KMS-11 (cell line): Measurements from ENCODE around the gene MAP4K5.

ENCODE experiments used
- H2AFZ ChIP-seq: fragments of 200-600 bp; sonication (generic); 2 replicates; pipeline ENCODE4 v1.6.1; 2016; ENCODE audit warnings: antibody characterized with exemption, mixed run types, low read depth
- H3K27ac ChIP-seq: fragments of 200-600 bp; sonication (generic); 2 replicates; pipeline ENCODE4 v1.6.1; 2016; ENCODE audit warnings: mild to moderate bottlenecking, mixed run types
- H3K27me3 ChIP-seq: fragments of 200-600 bp; sonication (generic); 2 replicates; pipeline ENCODE4 v1.6.1; 2017; ENCODE audit warnings: mild to moderate bottlenecking, low read depth, mixed run types, moderate library complexity; ENCODE audit not compliant: insufficient read depth
- H3K36me3 ChIP-seq: fragments of 200-600 bp; sonication (generic); 2 replicates; pipeline ENCODE4 v1.6.1; 2017; ENCODE audit warnings: mild to moderate bottlenecking, mixed run types; ENCODE audit not compliant: insufficient read depth
- H3K4me1 ChIP-seq: fragments of 200-600 bp; sonication (generic); 2 replicates; pipeline ENCODE4 v1.6.1; 2016; ENCODE audit warnings: mild to moderate bottlenecking, low read depth, mixed run types; ENCODE audit not compliant: poor library complexity, severe bottlenecking
- H3K4me2 ChIP-seq: fragments of 200-600 bp; sonication (generic); 2 replicates; pipeline ENCODE4 v1.7.0; 2016; ENCODE audit warnings: mild to moderate bottlenecking, mixed run types
- H3K4me3 ChIP-seq: fragments of 200-600 bp; sonication (generic); IDR thresholded peaks from 2 replicates; pipeline ENCODE4 v1.6.1; 2017; ENCODE audit warnings: low read depth, low read length, mixed read lengths; ENCODE audit not compliant: insufficient read depth
- H3K79me2 ChIP-seq: fragments of 200-600 bp; sonication (generic); 2 replicates; pipeline ENCODE4 v1.6.1; 2016; ENCODE audit warnings: low read depth, mixed run types; ENCODE audit not compliant: insufficient read depth
- H3K9ac ChIP-seq: fragments of 200-600 bp; sonication (generic); 2 replicates; pipeline ENCODE4 v1.6.1; 2016; ENCODE audit warnings: mild to moderate bottlenecking, mixed run types
- H4K20me1 ChIP-seq: fragments of 200-600 bp; sonication (generic); 2 replicates; pipeline ENCODE4 v1.6.1; 2016; ENCODE audit warnings: mild to moderate bottlenecking, mixed run types; ENCODE audit not compliant: insufficient read depth
- TF ChIP-seq, protein P1 (sequence below): fragments of 200-600 bp; sonication (generic); conservative IDR thresholded peaks from 2 replicates; pipeline ENCODE4 v1.6.1; 2017; ENCODE audit warnings: low read depth, mild to moderate bottlenecking, antibody characterized with exemption, low read length, moderate library complexity, mixed read lengths

The MAP4K5 gene

DNA sequence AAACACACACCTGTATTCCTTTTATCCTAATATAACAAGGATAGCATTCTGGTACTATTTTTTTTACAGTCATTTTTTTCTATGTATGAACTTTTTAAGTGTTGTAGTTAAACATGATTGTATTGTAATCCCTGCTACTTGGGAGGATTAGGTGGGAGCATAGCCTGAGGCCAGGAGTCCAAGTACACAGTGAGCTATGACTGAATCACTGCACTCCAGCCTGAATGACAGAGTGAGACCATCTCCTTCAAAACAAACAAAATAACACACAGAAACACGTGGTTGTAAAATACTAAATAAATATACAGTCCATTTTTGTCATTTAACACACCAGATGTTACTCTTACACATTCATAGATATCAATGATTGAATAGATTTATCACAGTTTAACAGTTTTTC is 56.9 kb downstream of the MAP4K5 start:
- Histone ChIP-seq H3K4me2 (no peak overlapping the region), H3K36me3 (no peaks in the 10 kb centered on the region), H3K4me1 (no peaks in the 10 kb centered on the region)

DNA sequence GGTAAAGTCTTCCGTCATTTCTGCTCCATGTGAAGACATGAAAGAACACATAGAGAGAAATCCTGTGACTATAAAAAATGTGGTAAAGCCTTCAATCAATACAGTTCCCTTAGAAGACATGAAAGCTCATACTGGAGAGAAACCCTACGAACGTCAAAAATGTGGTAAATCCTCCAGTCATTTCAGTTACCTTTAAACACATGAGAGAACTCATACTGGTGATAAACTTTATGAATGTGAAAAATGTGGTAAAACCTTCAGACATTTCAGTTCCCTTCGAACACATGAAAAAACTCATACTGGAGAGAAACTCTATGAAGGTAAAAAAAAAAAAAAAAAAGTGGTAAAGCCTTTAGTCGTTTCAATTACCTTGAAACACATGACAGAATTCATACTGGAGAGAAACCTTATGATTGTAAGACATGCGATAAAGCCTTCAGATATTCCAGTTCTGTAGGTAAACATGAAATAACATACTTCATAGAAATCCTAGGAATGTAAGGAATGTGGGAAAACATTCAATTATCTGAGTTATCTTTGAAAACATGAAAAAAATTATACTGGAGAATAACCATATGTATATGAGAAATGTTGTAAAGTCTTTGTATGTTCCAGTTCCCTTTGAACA is 60.4 kb downstream of the MAP4K5 start:
- no peak overlapping the region for H3K9ac ChIP-seq
- H3K4me2 ChIP-seq, result no peak overlapping the region
- no peaks in the 10 kb centered on the region for H3K4me1 ChIP-seq
- no peak overlapping the region for H3K27ac ChIP-seq
- H3K79me2 ChIP-seq, result no peaks in the 10 kb centered on the region
- no peak overlapping the region for H2AFZ ChIP-seq
- no peak overlapping the region for H3K4me3 ChIP-seq
- no peaks in the 10 kb centered on the region for H4K20me1 ChIP-seq
- TF ChIP-seq, protein P1, sequence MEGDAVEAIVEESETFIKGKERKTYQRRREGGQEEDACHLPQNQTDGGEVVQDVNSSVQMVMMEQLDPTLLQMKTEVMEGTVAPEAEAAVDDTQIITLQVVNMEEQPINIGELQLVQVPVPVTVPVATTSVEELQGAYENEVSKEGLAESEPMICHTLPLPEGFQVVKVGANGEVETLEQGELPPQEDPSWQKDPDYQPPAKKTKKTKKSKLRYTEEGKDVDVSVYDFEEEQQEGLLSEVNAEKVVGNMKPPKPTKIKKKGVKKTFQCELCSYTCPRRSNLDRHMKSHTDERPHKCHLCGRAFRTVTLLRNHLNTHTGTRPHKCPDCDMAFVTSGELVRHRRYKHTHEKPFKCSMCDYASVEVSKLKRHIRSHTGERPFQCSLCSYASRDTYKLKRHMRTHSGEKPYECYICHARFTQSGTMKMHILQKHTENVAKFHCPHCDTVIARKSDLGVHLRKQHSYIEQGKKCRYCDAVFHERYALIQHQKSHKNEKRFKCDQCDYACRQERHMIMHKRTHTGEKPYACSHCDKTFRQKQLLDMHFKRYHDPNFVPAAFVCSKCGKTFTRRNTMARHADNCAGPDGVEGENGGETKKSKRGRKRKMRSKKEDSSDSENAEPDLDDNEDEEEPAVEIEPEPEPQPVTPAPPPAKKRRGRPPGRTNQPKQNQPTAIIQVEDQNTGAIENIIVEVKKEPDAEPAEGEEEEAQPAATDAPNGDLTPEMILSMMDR, result no peak
- H3K36me3 ChIP-seq, result no peaks in the 10 kb centered on the region
- no peaks in the 10 kb centered on the region for H3K27me3 ChIP-seq

More for the DNA sequence above, 56.9 kb downstream of the MAP4K5 start:
- H3K9ac ChIP-seq, result no peak overlapping the region
- no peak overlapping the region for H2AFZ ChIP-seq
- no peak overlapping the region for H3K27ac ChIP-seq
- H3K27me3 ChIP-seq, result no peaks in the 10 kb centered on the region
- H3K4me3 ChIP-seq, result no peak overlapping the region
- TF ChIP-seq, protein P1, result no peak
- H3K79me2 ChIP-seq, result no peaks in the 10 kb centered on the region
- no peaks in the 10 kb centered on the region for H4K20me1 ChIP-seq

DNA sequence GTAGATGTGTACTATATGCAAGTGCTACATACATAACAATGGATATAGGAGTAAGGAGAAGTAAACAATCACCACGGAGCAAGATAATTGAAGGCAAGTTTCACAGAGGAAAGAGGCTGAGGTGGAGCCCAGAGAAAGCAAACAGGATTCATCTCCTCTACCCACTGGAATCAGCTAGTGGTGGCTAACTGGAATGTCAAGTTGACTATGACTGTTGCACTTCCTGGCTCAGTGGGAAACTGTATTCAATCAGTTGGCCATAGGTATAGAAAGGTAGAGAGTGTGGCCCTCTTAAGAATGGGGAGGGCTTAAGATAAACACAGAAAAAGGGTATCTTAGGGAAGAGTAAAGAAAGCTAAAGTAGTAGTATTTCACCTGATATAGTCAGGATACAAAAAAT is 62.4 kb downstream of the MAP4K5 start:
- no peaks in the 10 kb centered on the region for H3K4me1 ChIP-seq
- H3K27me3 ChIP-seq, result no peaks in the 10 kb centered on the region
- TF ChIP-seq, protein P1, result no peak
- no peak overlapping the region for H3K9ac ChIP-seq
- H3K4me2 ChIP-seq, result no peak overlapping the region
- H3K79me2 ChIP-seq, result no peaks in the 10 kb centered on the region
- H3K36me3 ChIP-seq, result no peaks in the 10 kb centered on the region
- no peak overlapping the region for H3K4me3 ChIP-seq
- no peak overlapping the region for H2AFZ ChIP-seq
- H3K27ac ChIP-seq, result no peak overlapping the region
- no peaks in the 10 kb centered on the region for H4K20me1 ChIP-seq

DNA sequence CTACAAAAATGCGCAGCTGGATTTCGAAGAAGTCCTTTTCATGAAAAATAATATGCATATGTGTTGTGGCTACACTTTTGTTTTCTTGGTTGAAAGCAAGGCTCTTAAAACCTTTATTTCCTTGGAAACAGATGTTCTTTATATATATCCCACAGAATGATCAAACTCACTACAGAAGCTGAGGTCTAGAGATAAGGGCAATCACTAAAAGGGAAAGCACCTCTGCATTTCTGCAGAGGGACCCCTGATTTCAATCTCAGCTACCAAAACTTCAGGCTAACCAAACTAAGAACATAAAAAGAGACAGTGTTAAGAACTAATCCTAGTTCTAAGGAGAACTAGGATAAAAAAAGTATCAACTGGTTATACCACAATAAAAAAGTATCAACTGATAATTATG is 70.3 kb downstream of the MAP4K5 start:
- Histone ChIP-seq H3K27ac (no peak overlapping the region), H3K4me2 (no peak overlapping the region), H3K4me3 (no peak overlapping the region), H3K79me2 (no peaks in the 10 kb centered on the region), H3K4me1 (no peaks in the 10 kb centered on the region), H3K27me3 (no peaks in the 10 kb centered on the region), H4K20me1 (no peaks in the 10 kb centered on the region), H2AFZ (no peak overlapping the region), H3K36me3 (no peaks in the 10 kb centered on the region), H3K9ac (no peak overlapping the region)
- TF ChIP-seq, protein P1, result no peak
